Tongue (tissue), 2 donors: Measurements from ENCODE around the gene FANCB. TPM values are rescaled to one million over a fixed set of nuclear protein-coding genes. Genes with fewer than 3 reads are reported as not detected.

Source experiments
- DNase-seq: peaks from one replicate; pipeline ENCODE4 v3.0.0-alpha.2; 2015
- total RNA-seq: library from RNA; depleted of rRNA; stranded (reverse); fragments of >200 nt; gene quantifications from one replicate; pipeline ENCODE4 v1.2.3, GENCODE V29; 2014

FANCB gene
- 6.8 TPM for total RNA-seq

DNA sequence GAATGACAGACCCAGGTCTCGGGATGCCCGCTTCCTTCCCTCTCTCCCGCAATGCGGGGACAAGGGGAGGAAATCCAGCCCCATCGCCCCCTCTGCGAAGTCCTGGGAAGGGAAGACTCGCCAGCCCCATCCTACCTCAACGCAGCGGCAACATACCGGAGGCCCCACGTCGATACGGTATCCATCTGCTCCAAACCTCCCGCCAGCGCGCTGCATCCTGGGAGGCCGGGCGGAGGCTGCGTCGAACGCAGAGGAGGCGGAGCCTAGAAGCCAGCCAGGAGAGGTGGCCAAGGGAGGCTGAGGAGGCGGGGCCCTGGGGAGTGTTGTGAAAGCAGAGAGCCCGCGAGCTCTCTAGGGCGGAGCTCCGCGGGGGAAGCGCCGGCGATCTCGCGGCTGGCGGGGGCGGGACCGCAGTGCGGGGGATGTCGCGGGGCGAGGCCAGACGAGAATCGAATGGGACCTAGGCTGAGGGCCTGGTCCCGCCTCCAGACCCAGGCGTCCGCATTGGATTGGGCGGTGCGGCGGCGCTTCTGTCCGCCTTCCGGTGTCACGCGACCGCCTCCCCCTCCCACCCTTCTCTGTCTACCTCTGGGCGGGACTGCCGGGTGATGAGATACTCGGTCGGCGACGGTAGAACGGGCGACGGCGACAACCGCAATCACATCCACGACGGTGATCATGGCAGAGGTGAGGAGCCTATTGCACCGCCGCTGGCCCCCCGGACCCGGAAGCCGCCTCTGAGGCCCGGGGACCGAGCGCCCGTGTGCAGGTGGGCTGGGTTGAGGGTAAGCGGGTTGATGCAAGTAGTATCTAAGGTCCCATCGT lies at the start of gene FANCB, which contains the start of gene MOSPD2:
TSS of gene FANCB (minus strand) at position 219 of the 825 bp plus-strand sequence. CDS start 7,559 bp downstream, outside the sequence.
TSS of gene MOSPD2 (plus strand) at position 571 of the 825 bp plus-strand sequence. CDS start at position 679, 108 bp downstream.
- DNase-seq = peak; percentile 97

GRCh38 chrX:14922437-14922836 lies 49.6 kb upstream of the FANCB start:
- DNase-seq = no peak

DNA sequence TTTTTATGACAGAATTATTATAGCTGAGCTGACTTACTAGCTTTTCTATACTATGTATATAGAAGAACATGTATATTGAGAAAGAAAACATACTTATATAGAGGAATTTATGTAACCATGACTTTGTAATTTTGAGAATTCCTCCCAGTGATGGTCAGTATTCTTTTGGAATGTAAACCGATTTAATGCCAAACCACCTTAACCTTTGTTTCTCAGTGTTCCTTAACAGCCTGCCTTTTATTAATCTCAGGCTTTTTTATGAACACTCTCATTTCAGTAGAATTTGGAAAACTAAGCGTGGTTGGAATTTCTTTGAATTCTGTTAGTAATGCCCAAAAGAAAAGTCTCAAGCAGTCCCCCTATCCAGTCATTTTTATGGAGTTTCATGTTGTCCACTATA lies 47.3 kb upstream of the FANCB start:
- DNase-seq = no peak

DNA sequence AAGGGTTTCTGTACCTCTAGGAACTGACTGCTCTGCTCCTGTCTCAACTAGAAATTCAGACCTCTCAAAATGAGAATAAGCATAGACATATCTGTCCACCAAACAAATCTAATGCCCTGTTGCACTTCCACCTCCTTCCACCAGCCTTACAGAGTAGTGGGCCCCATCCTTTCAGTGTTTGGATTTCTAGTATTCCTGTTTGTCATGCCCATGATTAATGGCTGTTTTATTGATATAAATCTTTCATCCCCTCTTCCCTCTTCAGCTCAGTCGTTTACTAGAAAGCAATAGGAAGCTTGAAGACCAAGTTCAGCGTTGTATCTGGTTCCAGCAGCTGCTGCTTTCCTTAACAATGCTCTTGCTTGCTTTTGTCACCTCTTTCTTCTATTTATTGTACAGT lies 46.5 kb upstream of the FANCB start:
- no peak for DNase-seq

DNA sequence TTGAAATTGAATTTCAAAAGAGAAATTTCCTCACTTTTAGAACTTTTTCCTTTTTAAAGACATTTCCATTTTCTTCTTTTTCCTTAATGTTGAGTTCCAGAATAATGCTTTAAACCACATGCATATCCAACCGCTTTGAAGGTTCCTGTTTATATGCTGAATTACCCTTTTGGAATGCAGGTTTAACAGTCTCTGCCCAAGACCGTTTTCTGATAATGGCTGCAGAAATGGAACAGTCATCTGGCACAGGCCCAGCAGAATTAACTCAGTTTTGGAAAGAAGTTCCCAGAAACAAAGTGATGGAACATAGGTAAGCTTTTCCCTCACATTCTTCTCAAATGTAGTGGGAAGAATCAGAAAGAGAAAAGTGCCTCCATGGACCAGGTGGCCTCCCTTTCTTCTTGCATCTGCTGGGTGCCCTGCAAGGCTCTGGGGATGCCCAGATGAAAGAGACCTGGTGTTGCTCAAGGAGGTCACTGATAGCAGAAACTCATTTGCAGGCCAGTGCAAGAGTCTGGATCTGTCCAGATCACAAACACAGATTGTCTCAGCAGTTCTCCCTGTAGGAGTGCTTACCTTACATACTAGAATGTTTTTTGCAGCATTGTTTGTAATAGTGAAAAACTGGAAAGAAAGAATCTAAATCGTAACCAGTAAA lies 43.3 kb upstream of the FANCB start:
- DNase-seq = no peak

DNA sequence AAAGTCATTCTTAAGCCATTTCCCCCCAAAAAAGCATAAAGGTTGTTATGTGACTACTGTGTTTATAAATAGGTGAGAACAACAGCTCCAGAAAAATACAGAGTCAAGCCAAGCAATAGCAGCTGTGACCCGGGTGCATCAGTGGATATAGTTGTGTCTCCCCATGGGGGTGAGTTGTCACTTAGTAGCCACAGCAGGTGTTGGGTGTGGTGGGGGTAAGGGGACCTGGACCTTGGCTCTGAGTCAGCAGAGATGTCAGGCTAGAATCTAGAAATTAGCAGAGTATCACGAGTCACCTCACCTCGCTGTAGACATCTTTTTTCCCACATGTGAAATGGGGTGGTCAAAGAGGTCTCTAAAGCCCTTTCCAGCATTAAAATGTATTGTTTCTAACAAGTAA lies 42.7 kb upstream of the FANCB start:
- DNase-seq = no peak

- DNase-seq = no peak
Measured at GRCh38 chrX:14913241-14913640, 40.4 kb upstream of the FANCB start.

DNA sequence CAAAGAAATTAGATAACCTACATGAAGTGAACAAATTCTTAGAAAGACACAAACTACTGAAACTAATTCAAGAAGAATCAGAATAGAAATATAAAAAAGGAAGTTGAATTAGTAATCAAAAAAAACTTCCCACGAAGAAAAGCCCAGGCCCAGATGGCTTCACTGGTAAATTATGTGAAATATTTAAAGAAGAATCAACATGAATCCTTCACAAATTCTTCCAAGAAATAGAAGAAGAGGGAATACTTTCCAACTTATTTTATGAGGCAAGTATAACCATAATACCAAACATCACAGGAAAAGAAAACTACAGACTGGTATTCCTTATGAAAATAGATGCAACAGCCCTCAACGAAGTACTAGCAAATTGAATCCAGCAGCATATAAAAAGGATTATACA lies 31.0 kb upstream of the FANCB start:
- no peak for DNase-seq

DNA sequence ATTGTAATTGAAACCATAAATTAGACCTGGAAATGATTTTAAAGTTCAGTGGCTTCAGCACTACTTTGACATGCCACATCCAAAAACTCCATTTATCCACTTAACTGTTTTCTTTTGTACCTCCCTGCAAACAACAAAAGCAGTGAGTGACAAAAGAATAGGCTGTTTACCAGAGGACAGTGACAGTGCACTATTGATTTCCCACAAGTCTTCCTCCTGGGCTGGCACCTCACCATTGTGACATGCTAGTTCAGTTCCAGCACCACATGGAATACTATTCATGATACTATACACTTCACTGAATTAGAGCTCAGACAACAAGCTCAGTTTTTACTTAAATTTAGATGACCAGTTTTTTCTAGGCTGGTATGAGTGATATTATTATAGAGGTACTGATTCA lies 29.7 kb upstream of the FANCB start:
- no peak for DNase-seq

DNA sequence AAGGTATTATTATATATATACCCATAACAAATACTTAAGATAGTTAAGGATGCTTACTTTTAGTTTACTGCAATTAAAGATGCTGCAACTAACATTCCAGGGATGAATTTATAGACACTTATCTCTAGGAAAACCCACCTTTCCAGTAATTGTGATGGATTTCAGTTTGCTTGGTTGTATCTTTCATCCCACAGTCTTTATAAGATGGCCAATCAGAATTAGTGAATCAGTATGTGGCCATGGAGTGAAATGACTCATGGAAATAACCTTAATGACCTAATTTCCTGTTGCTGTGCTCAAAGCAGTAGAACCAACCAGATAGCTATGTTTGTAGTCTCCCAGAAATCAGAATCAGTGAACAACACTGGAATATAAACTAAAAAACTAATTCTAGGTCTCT lies 26.7 kb upstream of the FANCB start:
- DNase-seq = no peak

DNA sequence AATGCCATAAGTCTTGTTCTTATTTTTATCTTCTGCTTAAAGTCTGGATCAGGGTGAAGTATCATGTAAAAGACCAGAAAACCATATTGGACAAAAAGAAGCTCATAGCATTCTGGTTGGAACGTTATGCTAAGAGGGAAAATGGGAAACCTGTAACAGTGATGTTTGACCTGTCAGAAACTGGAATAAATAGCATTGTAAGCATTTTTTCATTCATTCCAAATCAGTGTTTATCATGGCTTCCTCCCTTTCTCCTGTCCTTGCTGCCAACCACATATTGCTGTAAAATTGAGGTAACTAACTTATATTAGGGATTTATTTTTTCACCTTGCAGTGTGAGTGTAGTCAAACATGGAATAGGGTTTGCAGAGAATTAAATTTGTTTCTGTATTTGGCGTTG lies 24.2 kb upstream of the FANCB start:
- DNase-seq = no peak

- no peak for DNase-seq
Measured at GRCh38 chrX:14896273-14896672, 23.4 kb upstream of the FANCB start.

DNA sequence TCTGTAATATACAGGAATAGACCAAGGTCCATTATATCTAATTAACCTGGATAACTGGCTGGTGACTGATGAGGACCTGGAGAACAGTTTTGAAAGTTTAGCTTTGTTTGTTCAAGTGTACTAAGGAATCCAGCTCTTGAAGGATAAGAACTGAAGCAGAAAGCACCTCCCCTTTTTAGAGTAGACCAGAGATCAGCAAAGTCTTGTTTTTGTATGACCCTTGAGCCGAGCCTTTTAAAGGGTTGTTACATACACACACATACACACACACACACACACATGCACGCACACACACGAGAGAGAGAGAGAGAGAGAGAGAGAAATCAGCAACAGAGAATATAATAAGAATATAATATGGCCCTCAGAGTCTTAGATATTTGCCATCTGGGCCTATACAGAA lies 13.4 kb upstream of the FANCB start:
- DNase-seq = no peak

- no peak for DNase-seq
Measured at GRCh38 chrX:14884714-14885113, 11.8 kb upstream of the FANCB start.

DNA sequence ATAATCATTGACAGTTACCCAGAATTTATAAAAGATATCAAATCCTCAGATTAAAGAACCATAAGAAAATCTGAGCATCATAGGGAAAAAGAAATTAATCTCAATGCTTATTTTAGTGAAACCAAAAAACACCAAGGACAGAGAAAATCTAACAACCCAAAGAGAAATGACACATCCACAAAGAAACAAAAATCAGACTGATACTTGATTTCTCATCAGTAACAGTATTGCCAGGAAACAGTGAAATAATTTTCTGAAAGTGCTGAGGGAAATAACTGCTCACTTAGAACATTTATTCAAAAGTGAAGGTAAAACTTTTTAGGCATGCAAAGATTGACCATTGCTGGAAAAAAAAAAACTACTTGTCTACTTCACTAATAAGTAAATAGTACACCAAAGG lies 11.0 kb upstream of the FANCB start:
- no peak for DNase-seq

- no peak for DNase-seq
Measured at GRCh38 chrX:14875624-14876023, 2.8 kb upstream of the FANCB start.

DNA sequence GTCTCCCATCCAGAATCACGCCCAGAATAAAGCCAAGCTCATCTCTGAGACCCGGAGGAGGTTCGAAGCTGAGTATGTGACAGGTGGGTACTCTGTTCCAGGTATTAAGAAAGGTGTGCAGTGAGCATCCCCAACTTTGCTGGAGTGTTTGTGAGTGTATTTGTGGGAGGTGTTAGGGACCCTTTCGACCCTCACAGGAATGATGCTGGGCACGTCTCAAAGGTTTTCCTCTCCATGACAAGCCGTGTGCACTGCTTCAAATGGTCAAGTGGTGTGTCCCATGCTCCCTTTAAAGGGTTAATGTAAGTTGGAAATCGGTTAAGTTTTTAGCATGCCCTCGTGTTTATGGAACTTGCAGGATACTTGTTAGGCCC lies 794 bp upstream of the FANCB start:
- DNase-seq = no peak

DNA sequence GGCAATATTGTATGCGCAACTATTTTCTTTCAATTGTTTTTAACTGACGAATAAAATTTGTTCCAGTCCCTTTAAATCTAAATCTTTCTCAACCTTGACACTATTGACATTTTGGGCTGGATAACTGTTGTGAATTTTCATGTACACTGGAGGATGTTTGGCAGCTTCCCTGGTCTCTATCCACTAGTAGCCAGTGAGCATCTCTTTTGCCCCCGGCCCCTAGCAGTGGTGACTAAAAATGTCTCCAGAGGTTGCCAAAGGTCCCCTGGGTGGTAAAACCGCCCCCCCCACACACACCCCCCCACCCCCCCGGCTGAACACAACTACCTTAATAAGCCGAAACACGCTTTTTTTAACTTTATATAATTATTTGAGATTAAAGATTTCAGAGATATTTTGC lies 514 bp downstream of the FANCB start:
- no peak for DNase-seq

GRCh38 chrX:14871767-14872166 lies 1.1 kb downstream of the FANCB start:
- DNase-seq = no peak

- DNase-seq = no peak
Measured at GRCh38 chrX:14865201-14865600, 7.7 kb downstream of the FANCB start.

- DNase-seq = no peak
Measured at GRCh38 chrX:14864631-14865030, 8.2 kb downstream of the FANCB start.

- no peak for DNase-seq
Measured at GRCh38 chrX:14851526-14851925, 21.3 kb downstream of the FANCB start.

- DNase-seq = no peak
Measured at GRCh38 chrX:14843666-14844065, 29.2 kb downstream of the FANCB start.

DNA sequence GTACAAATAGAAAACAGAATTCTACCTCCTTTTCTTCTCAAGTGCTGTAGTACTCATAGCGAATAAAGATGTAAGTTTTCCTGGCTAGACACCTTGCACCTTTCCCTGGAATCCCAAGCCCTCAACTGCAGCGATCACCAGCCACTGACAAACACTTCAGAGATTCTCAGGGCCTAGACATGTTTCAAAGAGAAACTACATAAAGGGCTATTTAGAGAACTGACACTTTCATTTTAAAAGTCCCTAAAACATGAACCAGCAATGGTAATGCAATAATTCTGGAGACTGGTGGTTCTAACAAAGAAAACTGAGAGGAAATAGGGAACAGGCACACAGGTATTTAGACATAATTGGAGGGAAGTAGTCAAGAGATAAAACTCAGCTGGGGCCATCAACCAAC lies 35.7 kb downstream of the FANCB start:
- no peak for DNase-seq
